PC-3 (cell line): ENCODE data around the gene ANKRD60. TPM values are rescaled to one million over a fixed set of nuclear protein-coding genes. Genes with fewer than 3 reads are reported as not detected.

Experiments
- ATAC-seq: fragments of 200-7000 bp; cut with Tn5 transposase; 2 replicates; pipeline ENCODE4 v1.9.1; 2020; ENCODE audit warnings: mild to moderate bottlenecking, moderate library complexity
- BruUV-seq: library from RNA; stranded (reverse); fragments of 400-500 nt; replicated peaks from 2 replicates; lab custom pipeline; 2021; lab: Mats Ljungman, UMichigan
- CTCF ChIA-PET: fragments of 300-600 bp; sonication (Branson Sonifier 250); formaldehyde crosslinking; loops from one replicate; lab custom pipeline; 2022; ENCODE audit warnings: antibody characterized with exemption; lab: Charles Lee
- POLR2A ChIA-PET: fragments of 300-600 bp; sonication (Branson Sonifier 250); formaldehyde crosslinking; loops from one replicate; lab custom pipeline; 2022; ENCODE audit warnings: antibody characterized with exemption; ENCODE audit not compliant: unreplicated experiment; lab: Charles Lee
- DNase-seq: peaks from one replicate; pipeline ENCODE4 v3.0.0-alpha.2; 2015
- H2AFZ ChIP-seq: fragments of 300-600 bp; sonication (generic); 2 replicates; pipeline ENCODE4 v1.6.0; 2016; ENCODE audit warnings: antibody characterized with exemption, low read length
- H3F3A ChIP-seq: fragments of 300-600 bp; sonication (generic); one replicate; pipeline ENCODE4 v1.6.0; 2017; ENCODE audit warnings: antibody characterized with exemption, low read length, control low read depth, mild to moderate bottlenecking; ENCODE audit not compliant: unreplicated experiment
- H3K27ac ChIP-seq: fragments of 300-600 bp; sonication (generic); 2 replicates; pipeline ENCODE4 v1.5.1; 2016; ENCODE audit warnings: mild to moderate bottlenecking, low read length
- H3K27me3 ChIP-seq: fragments of 300-600 bp; sonication (generic); 2 replicates; pipeline ENCODE4 v1.6.1; 2016; ENCODE audit warnings: low read length, mixed read lengths
- H3K36me3 ChIP-seq: fragments of 300-600 bp; sonication (generic); 2 replicates; pipeline ENCODE4 v1.6.1; 2016; ENCODE audit warnings: low read depth, mixed run types, low read length, mixed read lengths
- H3K4me1 ChIP-seq: fragments of 300-600 bp; sonication (generic); 2 replicates; pipeline ENCODE4 v1.5.1; 2016; ENCODE audit warnings: low read length; ENCODE audit not compliant: insufficient read depth
- H3K4me2 ChIP-seq: fragments of 300-600 bp; sonication (generic); 2 replicates; pipeline ENCODE4 v1.6.0; 2016; ENCODE audit warnings: low read length
- H3K4me3 ChIP-seq: fragments of 300-600 bp; sonication (generic); 2 replicates; pipeline ENCODE4 v1.5.1; 2016; ENCODE audit warnings: mild to moderate bottlenecking, low read length, mixed read lengths
- H3K79me2 ChIP-seq: fragments of 300-600 bp; sonication (generic); 2 replicates; pipeline ENCODE4 v1.6.1; 2017; ENCODE audit warnings: low read length, mixed read lengths
- H3K9ac ChIP-seq: fragments of 300-600 bp; sonication (generic); 2 replicates; pipeline ENCODE4 v1.6.0; 2016; ENCODE audit warnings: mild to moderate bottlenecking, low read length
- H3K9me2 ChIP-seq: fragments of 300-600 bp; sonication (generic); replicated peaks from 2 replicates; pipeline ENCODE4 v1.6.1; 2016; ENCODE audit warnings: mixed run types, low read length, mixed read lengths
- H3K9me3 ChIP-seq: fragments of 300-600 bp; sonication (generic); 2 replicates; pipeline ENCODE4 v1.6.1; 2016; ENCODE audit warnings: low read length, mixed read lengths
- H4K20me1 ChIP-seq: fragments of 300-600 bp; sonication (generic); 2 replicates; pipeline ENCODE4 v1.6.1; 2016; ENCODE audit warnings: low read length, mixed read lengths
- CTCF ChIP-seq: fragments of 300-600 bp; sonication (generic); conservative IDR thresholded peaks from 2 replicates; pipeline ENCODE4 v1.5.1; 2017; ENCODE audit warnings: antibody characterized with exemption, low read depth, mild to moderate bottlenecking, low read length
- EZH2 ChIP-seq: fragments of 300-600 bp; sonication (generic); IDR thresholded peaks from one replicate; pipeline ENCODE4 v1.6.1; 2017; ENCODE audit warnings: antibody characterized with exemption, mild to moderate bottlenecking, low read length; ENCODE audit not compliant: unreplicated experiment
- EZH2phosphoT487 ChIP-seq: fragments of 300-600 bp; sonication (generic); IDR thresholded peaks from 2 replicates; pipeline ENCODE4 v1.6.1; 2018; ENCODE audit warnings: mild to moderate bottlenecking, antibody characterized with exemption, low read length, borderline replicate concordance
- intact Hi-C: fragments of 100-400 bp; cut with micrococcal nuclease; formaldehyde crosslinking; loops from 2 replicates; pipeline ENCODE4 v1.9.0; 2023
- total RNA-seq: library from RNA; depleted of rRNA; stranded (reverse); fragments of >200 nt; gene quantifications from 2 replicates; pipeline ENCODE4 v1.2.3, GENCODE V29; 2014

The ANKRD60 gene
- total RNA-seq, 1 experiment from 2014 or later = not detected

GRCh38 chr20:58175836-58176235 lies 52.6 kb downstream of the ANKRD60 start:
- no peak for ATAC-seq
- H3K4me2 ChIP-seq = no peak overlapping the region
- H2AFZ ChIP-seq = no peak overlapping the region
- H3F3A ChIP-seq = no peaks in the 10 kb centered on the region
- ChIA-PET CTCF (no interaction called here), POLR2A (no interaction called here)
- H3K79me2 ChIP-seq = no peaks in the 10 kb centered on the region
- DNase-seq = no peak
- peaks cover 12% of the 10 kb centered on the region for H3K4me1 ChIP-seq
- no peaks in the 10 kb centered on the region for H3K9me2 ChIP-seq
- no peaks in the 10 kb centered on the region for H3K9me3 ChIP-seq
- H4K20me1 ChIP-seq = no peaks in the 10 kb centered on the region
- H3K9ac ChIP-seq = no peak overlapping the region
- intact Hi-C loops = loop anchor here (5.0 kb wide), 3 partner anchors 44 to 319 kb away; no protein-coding TSS in a partner anchor
- no peaks in the 10 kb centered on the region for H3K36me3 ChIP-seq
- no peak overlapping the region for H3K4me3 ChIP-seq
- BruUV-seq = no TSS peak
- no peaks in the 10 kb centered on the region for H3K27me3 ChIP-seq
- TF ChIP-seq EZH2 (no peak), CTCF (no peak), EZH2phosphoT487 (no peak)
- H3K27ac ChIP-seq = no peak overlapping the region

- ATAC-seq (no peak), DNase-seq (no peak)
- intact Hi-C loops = loop anchor here (5.0 kb wide), 3 partner anchors 43 to 318 kb away; no protein-coding TSS in a partner anchor
- H3K9ac ChIP-seq = no peak overlapping the region
- ChIA-PET POLR2A (no interaction called here), CTCF (no interaction called here)
- no peak overlapping the region for H2AFZ ChIP-seq
- no peaks in the 10 kb centered on the region for H3K36me3 ChIP-seq
- H3K27ac ChIP-seq = no peak overlapping the region
- peaks cover 12% of the 10 kb centered on the region for H3K4me1 ChIP-seq
- H4K20me1 ChIP-seq = no peaks in the 10 kb centered on the region
- no peaks in the 10 kb centered on the region for H3F3A ChIP-seq
- H3K9me3 ChIP-seq = no peaks in the 10 kb centered on the region
- no peak for TF ChIP-seq CTCF
- no peak for TF ChIP-seq EZH2
- TF ChIP-seq EZH2phosphoT487 = no peak
- H3K4me2 ChIP-seq = no peak overlapping the region
- no peaks in the 10 kb centered on the region for H3K79me2 ChIP-seq
- no peak overlapping the region for H3K4me3 ChIP-seq
- no peaks in the 10 kb centered on the region for H3K27me3 ChIP-seq
- H3K9me2 ChIP-seq = no peaks in the 10 kb centered on the region
- no TSS peak for BruUV-seq
These were observed 53.0 kb downstream of the ANKRD60 start for GRCh38 chr20:58175425-58175824.

GRCh38 chr20:58174708-58175280 lies 53.7 kb downstream of the ANKRD60 start:
- H3K27ac ChIP-seq = no peak overlapping the region
- no peaks in the 10 kb centered on the region for H4K20me1 ChIP-seq
- H3K4me1 ChIP-seq = peaks cover 8% of the 10 kb centered on the region
- no peak for TF ChIP-seq EZH2
- no peak for TF ChIP-seq CTCF
- no peak for TF ChIP-seq EZH2phosphoT487
- no peaks in the 10 kb centered on the region for H3K27me3 ChIP-seq
- intact Hi-C loops = loop anchor here (5.0 kb wide), 3 partner anchors 42 to 317 kb away; no protein-coding TSS in a partner anchor
- H3K79me2 ChIP-seq = no peaks in the 10 kb centered on the region
- H3K9ac ChIP-seq = no peak overlapping the region
- POLR2A ChIA-PET = no interaction called here
- DNase-seq (no peak), ATAC-seq (no peak)
- H3F3A ChIP-seq = no peaks in the 10 kb centered on the region
- no peaks in the 10 kb centered on the region for H3K9me2 ChIP-seq
- H2AFZ ChIP-seq = no peak overlapping the region
- H3K4me2 ChIP-seq = no peak overlapping the region
- BruUV-seq = no TSS peak
- no peaks in the 10 kb centered on the region for H3K9me3 ChIP-seq
- H3K36me3 ChIP-seq = no peaks in the 10 kb centered on the region
- CTCF ChIA-PET = no interaction called here
- H3K4me3 ChIP-seq = no peak overlapping the region
